Measurements from ENCODE around the gene ALB.

GRCh38 chr4:73408181-73408867 lies 4.2 kb downstream of the ALB start:
- TF ChIP-seq CTCF (IDR thresholded peaks at IDR 0.05; ENCODE audit: low read depth, low read length) (no peak), EZH2phosphoT487 (IDR thresholded peaks at IDR 0.05; ENCODE audit: low read depth) (no peak)
